OCI-LY3 (cell line): ENCODE results near the gene LINC00632.

Source experiments
- CTCF ChIP-seq: fragments of 200-600, 300-600 bp; sonication (generic); IDR thresholded peaks from 2 replicates; pipeline ENCODE4 v1.5.1; 2014; ENCODE audit warnings: antibody characterized with exemption, low read length, low read depth
- EZH2phosphoT487 ChIP-seq: fragments of 200-600 bp; shearing (Covaris generic); IDR thresholded peaks from 2 replicates; pipeline ENCODE4 v1.6.1; 2018; ENCODE audit warnings: antibody characterized with exemption, mixed run types, low read depth

DNA sequence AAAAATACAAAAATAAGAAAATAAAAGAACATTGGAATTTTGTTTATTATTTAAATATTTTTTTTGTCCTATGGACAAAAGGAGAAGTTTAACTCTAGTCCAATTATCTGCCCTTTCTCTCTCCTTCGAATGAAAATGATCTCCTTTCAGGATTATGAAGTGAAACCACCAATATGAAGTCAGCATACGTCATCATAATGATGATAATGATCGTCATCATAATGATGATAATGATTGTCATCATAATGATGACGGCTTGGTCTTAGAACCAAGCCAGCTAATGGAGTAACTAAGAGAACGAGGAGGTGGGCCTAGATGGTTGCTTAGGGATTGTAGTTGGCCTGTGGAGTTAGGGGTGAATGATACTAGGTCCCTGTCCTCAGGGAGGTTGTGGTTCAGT, 21.9 kb upstream of the LINC00632 start:
- TF ChIP-seq EZH2phosphoT487 (no peak), CTCF (no peak)
